ENCODE results near the gene GABRQ.

- TF ChIP-seq CTCF (IDR thresholded peaks at IDR 0.05; ENCODE audit: borderline replicate concordance, extremely low read depth, low read length, poor library complexity, severe bottlenecking) (no peak), EZH2 (IDR thresholded peaks at IDR 0.05; ENCODE audit: borderline replicate concordance, low read depth, low read length, severe bottlenecking) (no peak)
Observed at GRCh38 chrX:152637649-152638442, at the start of gene GABRQ.
